Upper lobe of right lung (tissue), 1 donor: Measurements from ENCODE around the gene UPF1. TPM values are rescaled to one million over a fixed set of nuclear protein-coding genes. Genes with fewer than 3 reads are reported as not detected.
A peak's percentile ranks its signal among the peaks of the same experiment; 100 is the strongest.

ENCODE experiments used
- ATAC-seq: fragments of 200-7000 bp; cut with Tn5 transposase; one replicate; pipeline ENCODE4 v1.9.1; 2020; ENCODE audit warnings: mild to moderate bottlenecking, moderate library complexity
- DNase-seq: peaks from one replicate; pipeline ENCODE4 v3.0.0-alpha.2; 2020
- H3K27ac ChIP-seq: fragments of 200-600 bp; one replicate; pipeline ENCODE4 v1.8.0; 2022
- H3K27me3 ChIP-seq: fragments of 200-600 bp; one replicate; pipeline ENCODE4 v1.8.0; 2022; ENCODE audit warnings: mild to moderate bottlenecking
- H3K36me3 ChIP-seq: fragments of 200-600 bp; one replicate; pipeline ENCODE4 v1.8.0; 2022
- H3K4me1 ChIP-seq: fragments of 200-600 bp; one replicate; pipeline ENCODE4 v1.8.0; 2022
- H3K4me3 ChIP-seq: fragments of 200-600 bp; one replicate; pipeline ENCODE4 v1.8.0; 2022; ENCODE audit warnings: mild to moderate bottlenecking
- H3K9me3 ChIP-seq: fragments of 200-600 bp; one replicate; pipeline ENCODE4 v1.8.0; 2022
- CTCF ChIP-seq: fragments of 200-600 bp; IDR thresholded peaks from one replicate; pipeline ENCODE4 v1.8.0; 2022; ENCODE audit warnings: antibody characterized with exemption
- intact Hi-C: fragments of 100-400 bp; cut with DNase I; formaldehyde crosslinking; loops from one replicate; pipeline ENCODE4 v1.11.0; 2022
- total RNA-seq: library from RNA; stranded (reverse); fragmentation: NEBNext Ultra II Directional; extraction: Animal tissue kit (Norgen Biotek cat#: 25700); gene quantifications from one replicate; pipeline ENCODE4 v1.2.1, GENCODE V29; 2021
- donor health status: DM: no; HTN: yes; CAD: no; lungs with severe emphysema.

Gene UPF1
- total RNA-seq, 1 donor from 2014 or later, result 80.8 TPM

GRCh38 chr19:18845961-18846360, 14.2 kb downstream of the UPF1 start:
- peaks cover 11% of the 10 kb centered on the region for H3K36me3 ChIP-seq
- ATAC-seq (no peak), DNase-seq (no peak)
- no peaks in the 10 kb centered on the region for H3K27me3 ChIP-seq
- H3K4me3 ChIP-seq, result no peak overlapping the region
- intact Hi-C loops, result no loop called here
- peaks cover 74% of the 10 kb centered on the region for H3K4me1 ChIP-seq
- no peak overlapping the region for H3K27ac ChIP-seq
- no peak for TF ChIP-seq CTCF
- H3K9me3 ChIP-seq, result no peaks in the 10 kb centered on the region

DNA sequence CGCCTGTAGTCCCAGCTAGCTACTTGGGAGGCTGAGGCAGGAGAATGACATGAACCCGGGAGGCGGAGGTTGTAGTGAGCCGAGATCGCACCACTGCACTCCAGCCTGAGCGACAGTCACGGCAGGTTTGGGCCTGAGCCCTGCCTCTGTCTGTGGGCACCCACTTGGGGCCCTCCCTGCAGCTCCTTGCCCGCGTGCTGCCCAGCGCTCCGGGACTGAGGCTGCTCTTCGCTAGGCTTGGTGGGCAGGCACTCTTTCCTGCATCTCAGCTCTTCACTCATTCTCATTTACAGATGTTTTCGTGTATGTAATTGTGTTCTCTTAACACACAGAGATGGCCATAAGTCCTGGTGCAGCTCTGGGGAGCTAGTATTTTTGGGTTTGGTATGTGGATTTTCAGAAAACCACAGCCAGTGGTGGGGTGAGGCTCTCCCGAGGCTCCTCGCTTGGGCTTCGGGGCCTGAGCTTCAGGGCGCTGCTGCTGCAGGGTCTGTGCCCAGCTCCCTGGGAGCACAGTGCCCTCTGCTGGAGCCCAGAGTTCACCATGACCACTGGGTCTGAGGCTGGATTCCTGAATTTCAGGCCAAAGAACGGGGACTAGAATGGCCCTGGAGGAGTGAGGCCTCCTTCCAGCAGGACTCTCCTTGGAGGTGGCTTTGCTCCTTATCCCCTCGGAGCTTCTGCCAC, 15.2 kb downstream of the UPF1 start:
- Histone ChIP-seq H3K4me1 (peaks cover 66% of the 10 kb centered on the region), H3K36me3 (peaks cover 22% of the 10 kb centered on the region), H3K4me3 (no peak overlapping the region), H3K9me3 (no peaks in the 10 kb centered on the region), H3K27me3 (no peaks in the 10 kb centered on the region), H3K27ac (peak overlapping the region; percentile 80)
- intact Hi-C loops, result no loop called here
- DNase-seq, result peak; percentile 88
- ATAC-seq, result peak; percentile 90
- TF ChIP-seq CTCF, result peak; percentile 89

- intact Hi-C loops, result no loop called here
- ATAC-seq (no peak), DNase-seq (no peak)
- peaks cover 30% of the 10 kb centered on the region for H3K36me3 ChIP-seq
- no peak for TF ChIP-seq CTCF
- H3K4me3 ChIP-seq, result no peak overlapping the region
- H3K27me3 ChIP-seq, result no peaks in the 10 kb centered on the region
- H3K9me3 ChIP-seq, result no peaks in the 10 kb centered on the region
- peaks cover 58% of the 10 kb centered on the region for H3K4me1 ChIP-seq
- peak overlapping the region; percentile 80 for H3K27ac ChIP-seq
These were observed 16.0 kb downstream of the UPF1 start for GRCh38 chr19:18847549-18848463.

DNA sequence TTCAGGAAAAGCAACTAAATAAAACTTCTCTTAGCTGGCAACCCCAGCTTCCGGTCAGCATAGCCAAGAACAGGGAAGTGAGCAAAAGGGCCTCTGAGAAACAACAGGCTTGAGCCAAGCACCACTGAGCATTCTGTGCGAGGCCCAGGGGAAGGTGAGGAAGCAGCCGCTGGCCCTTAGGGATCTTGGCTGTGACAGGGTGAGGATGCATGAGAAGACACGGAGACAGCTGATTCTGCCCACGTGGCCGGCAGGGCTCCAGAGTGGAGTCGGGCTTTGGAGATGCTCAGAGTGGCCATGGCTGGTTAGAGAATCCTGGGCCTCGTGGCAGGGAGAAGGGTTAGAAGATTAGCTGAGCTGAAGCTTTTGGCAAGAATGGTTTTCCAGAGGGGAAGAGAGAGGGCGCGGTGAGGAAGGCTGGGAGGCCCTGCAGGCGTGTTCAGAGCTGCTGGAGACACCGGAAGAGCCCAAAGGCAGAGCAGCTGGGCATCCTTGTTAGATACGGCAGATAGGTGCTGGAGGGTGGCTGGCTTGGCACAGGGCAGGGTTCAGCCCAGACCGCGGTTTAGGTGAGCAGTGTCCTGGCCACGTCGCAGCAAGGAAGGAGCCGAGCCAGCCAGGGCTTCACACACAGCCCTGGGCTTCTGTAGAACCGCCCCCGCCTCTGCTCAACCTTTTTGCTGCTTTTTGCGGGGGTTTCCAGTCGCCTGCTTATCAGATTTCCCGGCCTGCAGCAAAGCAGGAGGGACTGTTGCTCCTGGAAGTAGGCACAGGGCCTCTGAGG, 17.3 kb downstream of the UPF1 start:
- no peak overlapping the region for H3K4me3 ChIP-seq
- peaks cover 43% of the 10 kb centered on the region for H3K36me3 ChIP-seq
- no peaks in the 10 kb centered on the region for H3K9me3 ChIP-seq
- intact Hi-C loops, result no loop called here
- DNase-seq (peak; percentile 79), ATAC-seq (peak; percentile 84)
- H3K27me3 ChIP-seq, result no peaks in the 10 kb centered on the region
- peaks cover 50% of the 10 kb centered on the region for H3K4me1 ChIP-seq
- TF ChIP-seq CTCF, result no peak
- peak overlapping the region; percentile 80 for H3K27ac ChIP-seq

DNA sequence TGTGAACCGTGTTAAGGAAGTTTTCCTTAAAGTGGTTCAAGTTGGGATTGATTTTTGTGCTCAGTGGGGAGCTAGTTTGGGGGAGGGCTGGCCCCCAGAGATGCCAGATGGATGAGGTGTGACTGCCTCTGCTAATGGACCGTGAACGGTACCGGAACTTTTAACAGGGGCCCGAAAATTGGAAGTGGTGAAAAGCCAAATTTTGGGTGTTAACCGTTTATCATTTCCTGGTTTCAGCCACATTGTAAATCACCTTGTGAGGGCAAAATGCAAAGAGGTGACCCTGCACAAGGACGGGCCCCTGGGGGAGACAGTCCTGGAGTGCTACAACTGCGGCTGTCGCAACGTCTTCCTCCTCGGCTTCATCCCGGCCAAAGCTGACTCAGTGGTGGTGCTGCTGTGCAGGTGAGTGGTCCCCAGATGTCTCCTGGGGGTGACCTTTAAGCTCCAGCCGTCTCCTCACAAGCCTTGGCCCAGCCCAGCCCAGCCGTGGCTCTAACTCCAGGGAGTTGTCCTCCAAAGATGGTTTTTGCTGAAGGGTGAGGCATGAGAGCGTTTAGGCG, 18.2 kb downstream of the UPF1 start:
- Histone ChIP-seq H3K27ac (peak overlapping the region; percentile 80), H3K9me3 (no peaks in the 10 kb centered on the region), H3K4me1 (peaks cover 50% of the 10 kb centered on the region), H3K27me3 (no peaks in the 10 kb centered on the region), H3K4me3 (no peak overlapping the region), H3K36me3 (peaks cover 51% of the 10 kb centered on the region)
- no peak for DNase-seq
- no peak for ATAC-seq
- TF ChIP-seq CTCF, result no peak
- intact Hi-C loops, result loop anchor here (10.0 kb wide), 2 partner anchors 255 to 395 kb away; no protein-coding TSS in a partner anchor
